Right ventricle myocardium inferior (tissue), 1 donor: Measurements from ENCODE around the gene PITX2. TPM values are rescaled to one million over a fixed set of nuclear protein-coding genes. Genes with fewer than 3 reads are reported as not detected.
A peak's percentile ranks its signal among the peaks of the same experiment; 100 is the strongest.
"Not testable (repeated sequence)": the region's sequence is repeated elsewhere in the genome, so short reads cannot be mapped to it uniquely, and the experiment has no call there.

Experiments used
- ATAC-seq: fragments of 200-7000 bp; cut with Tn5 transposase; one replicate; pipeline ENCODE4 v1.9.1; 2020; ENCODE audit warnings: mild to moderate bottlenecking, moderate library complexity
- DNase-seq: peaks from one replicate; pipeline ENCODE4 v3.0.0; 2021; ENCODE audit errors: missing footprints
- intact Hi-C: fragments of 100-400 bp; cut with DNase I; formaldehyde crosslinking; loops from one replicate; pipeline ENCODE4 v1.11.0; 2022
- total RNA-seq: library from RNA; stranded (reverse); fragmentation: NEBNext Ultra II Directional; extraction: Animal tissue kit (Norgen Biotek cat#: 25700); gene quantifications from one replicate; pipeline ENCODE4 v1.2.1, GENCODE V29; 2021
- donor health status: DM: no; HTN: yes; CAD: no; lungs with severe emphysema.

Gene PITX2
- total RNA-seq, 1 donor from 2014 or later = not detected

- peak; percentile 34 for ATAC-seq
- intact Hi-C loops = no loop called here
Observed at GRCh38 chr4:110586131-110586850, 36.6 kb downstream of the PITX2 start.

GRCh38 chr4:110576696-110577095 is 46.2 kb downstream of the PITX2 start:
- intact Hi-C loops, ATAC-seq, DNase-seq: not testable (repeated sequence)

More at GRCh38 chr4:110586131-110586850, 36.6 kb downstream of the PITX2 start:
- DNase-seq = no peak

Other genes starting within 250 kb of the PITX2 start
- gene ENPEP, start 146.9 kb downstream of the PITX2 start, total RNA-seq = 4.1 TPM